ENCODE data around the gene COL17A1.

The COL17A1 gene

GRCh38 chr10:104041891-104042535, 43.7 kb downstream of the COL17A1 start:
- H3K79me1 ChIP-seq (ENCODE audit: low read length) = no peaks in the 10 kb centered on the region
- H4K5ac ChIP-seq (ENCODE audit: low read length) = no peak overlapping the region
- no peak for DNase-seq
- H3K36me3 ChIP-seq (ENCODE audit: control insufficient read depth, insufficient read depth, low read length) = no peaks in the 10 kb centered on the region
- no peak overlapping the region for H4K8ac ChIP-seq (ENCODE audit: low read depth, low read length)
- H3K23ac ChIP-seq (ENCODE audit: low read length) = no peak overlapping the region
- H3K79me2 ChIP-seq (ENCODE audit: control insufficient read depth, insufficient read depth, low read length) = no peaks in the 10 kb centered on the region
- no peak overlapping the region for H3K56ac ChIP-seq (ENCODE audit: low read length)
- H3K4me1 ChIP-seq (ENCODE audit: control insufficient read depth, low read depth, low read length) = peaks cover 2% of the 10 kb centered on the region
- no peak overlapping the region for H2AK5ac ChIP-seq (ENCODE audit: low read length)
- no peak overlapping the region for H3K4me2 ChIP-seq (ENCODE audit: low read length)
- H2BK120ac ChIP-seq (ENCODE audit: low read depth, low read length) = no peak overlapping the region
- H3K4ac ChIP-seq (ENCODE audit: low read depth, low read length) = no peak overlapping the region
- no peak overlapping the region for H3K4me3 ChIP-seq (ENCODE audit: low read length)
- H3K18ac ChIP-seq (ENCODE audit: low read length) = no peak overlapping the region
- no peak overlapping the region for H2BK15ac ChIP-seq (replicated peaks; ENCODE audit: low read depth)
- no peak overlapping the region for H2BK5ac ChIP-seq (ENCODE audit: low read length)
- no CpG with 5 or more reads among the region's 14 CpGs for WGBS (ENCODE audit: extremely low coverage, insufficient coverage, low lambda C conversion rate)
- no peaks in the 10 kb centered on the region for H3K27me3 ChIP-seq (ENCODE audit: insufficient read depth, low read length, poor library complexity)
- no peak overlapping the region for H3K9ac ChIP-seq (ENCODE audit: low read length)
- H3K27ac ChIP-seq (ENCODE audit: low read depth, low read length) = no peak overlapping the region

GRCh38 chr10:104040862-104041789, 44.6 kb downstream of the COL17A1 start:
- no peaks in the 10 kb centered on the region for H3K79me1 ChIP-seq (ENCODE audit: low read length)
- H2AK5ac ChIP-seq (ENCODE audit: low read length) = no peak overlapping the region
- WGBS (ENCODE audit: extremely low coverage, insufficient coverage, low lambda C conversion rate) = no CpG with 5 or more reads among the region's 9 CpGs
- H3K4me2 ChIP-seq (ENCODE audit: low read length) = no peak overlapping the region
- H3K56ac ChIP-seq (ENCODE audit: low read length) = no peak overlapping the region
- no peaks in the 10 kb centered on the region for H3K79me2 ChIP-seq (ENCODE audit: control insufficient read depth, insufficient read depth, low read length)
- H3K4ac ChIP-seq (ENCODE audit: low read depth, low read length) = no peak overlapping the region
- H3K4me1 ChIP-seq (ENCODE audit: control insufficient read depth, low read depth, low read length) = peaks cover 2% of the 10 kb centered on the region
- no peak overlapping the region for H2BK5ac ChIP-seq (ENCODE audit: low read length)
- H2BK120ac ChIP-seq (ENCODE audit: low read depth, low read length) = no peak overlapping the region
- no peaks in the 10 kb centered on the region for H3K27me3 ChIP-seq (ENCODE audit: insufficient read depth, low read length, poor library complexity)
- H3K36me3 ChIP-seq (ENCODE audit: control insufficient read depth, insufficient read depth, low read length) = no peaks in the 10 kb centered on the region
- H4K5ac ChIP-seq (ENCODE audit: low read length) = no peak overlapping the region
- no peak for DNase-seq
- no peak overlapping the region for H3K27ac ChIP-seq (ENCODE audit: low read depth, low read length)
- no peak overlapping the region for H3K23ac ChIP-seq (ENCODE audit: low read length)
- no peak overlapping the region for H3K9ac ChIP-seq (ENCODE audit: low read length)
- H4K8ac ChIP-seq (ENCODE audit: low read depth, low read length) = no peak overlapping the region
- no peak overlapping the region for H3K18ac ChIP-seq (ENCODE audit: low read length)
- H2BK15ac ChIP-seq (replicated peaks; ENCODE audit: low read depth) = no peak overlapping the region
- no peak overlapping the region for H3K4me3 ChIP-seq (ENCODE audit: low read length)

- H3K27ac ChIP-seq (ENCODE audit: low read depth, low read length) = no peak overlapping the region
- no peak overlapping the region for H2BK5ac ChIP-seq (ENCODE audit: low read length)
- H3K56ac ChIP-seq (ENCODE audit: low read length) = no peak overlapping the region
- H3K4me2 ChIP-seq (ENCODE audit: low read length) = no peak overlapping the region
- no peak overlapping the region for H4K8ac ChIP-seq (ENCODE audit: low read depth, low read length)
- no peak overlapping the region for H3K23ac ChIP-seq (ENCODE audit: low read length)
- H3K79me1 ChIP-seq (ENCODE audit: low read length) = no peaks in the 10 kb centered on the region
- no peaks in the 10 kb centered on the region for H3K36me3 ChIP-seq (ENCODE audit: control insufficient read depth, insufficient read depth, low read length)
- H3K4me1 ChIP-seq (ENCODE audit: control insufficient read depth, low read depth, low read length) = peaks cover 2% of the 10 kb centered on the region
- H3K9ac ChIP-seq (ENCODE audit: low read length) = no peak overlapping the region
- H3K4me3 ChIP-seq (ENCODE audit: low read length) = no peak overlapping the region
- no peak overlapping the region for H2BK15ac ChIP-seq (replicated peaks; ENCODE audit: low read depth)
- H4K5ac ChIP-seq (ENCODE audit: low read length) = no peak overlapping the region
- no peaks in the 10 kb centered on the region for H3K79me2 ChIP-seq (ENCODE audit: control insufficient read depth, insufficient read depth, low read length)
- WGBS (ENCODE audit: extremely low coverage, insufficient coverage, low lambda C conversion rate) = no CpG with 5 or more reads among the region's 6 CpGs
- H3K4ac ChIP-seq (ENCODE audit: low read depth, low read length) = no peak overlapping the region
- H2BK120ac ChIP-seq (ENCODE audit: low read depth, low read length) = no peak overlapping the region
- H2AK5ac ChIP-seq (ENCODE audit: low read length) = no peak overlapping the region
- H3K18ac ChIP-seq (ENCODE audit: low read length) = no peak overlapping the region
- DNase-seq = no peak
- no peaks in the 10 kb centered on the region for H3K27me3 ChIP-seq (ENCODE audit: insufficient read depth, low read length, poor library complexity)
Measured at GRCh38 chr10:104040382-104040781, 45.3 kb downstream of the COL17A1 start.

- no peak overlapping the region for H3K4ac ChIP-seq (ENCODE audit: low read depth, low read length)
- DNase-seq = no peak
- H3K23ac ChIP-seq (ENCODE audit: low read length) = no peak overlapping the region
- no peak overlapping the region for H3K56ac ChIP-seq (ENCODE audit: low read length)
- no peak overlapping the region for H3K27ac ChIP-seq (ENCODE audit: low read depth, low read length)
- H3K18ac ChIP-seq (ENCODE audit: low read length) = no peak overlapping the region
- no peak overlapping the region for H4K5ac ChIP-seq (ENCODE audit: low read length)
- no peaks in the 10 kb centered on the region for H3K36me3 ChIP-seq (ENCODE audit: control insufficient read depth, insufficient read depth, low read length)
- no peaks in the 10 kb centered on the region for H3K79me1 ChIP-seq (ENCODE audit: low read length)
- no peak overlapping the region for H3K4me2 ChIP-seq (ENCODE audit: low read length)
- no peak overlapping the region for H3K4me3 ChIP-seq (ENCODE audit: low read length)
- no peaks in the 10 kb centered on the region for H3K27me3 ChIP-seq (ENCODE audit: insufficient read depth, low read length, poor library complexity)
- no peak overlapping the region for H4K8ac ChIP-seq (ENCODE audit: low read depth, low read length)
- H2AK5ac ChIP-seq (ENCODE audit: low read length) = no peak overlapping the region
- no peak overlapping the region for H2BK15ac ChIP-seq (replicated peaks; ENCODE audit: low read depth)
- H2BK5ac ChIP-seq (ENCODE audit: low read length) = no peak overlapping the region
- no peak overlapping the region for H3K9ac ChIP-seq (ENCODE audit: low read length)
- no peak overlapping the region for H2BK120ac ChIP-seq (ENCODE audit: low read depth, low read length)
- no peaks in the 10 kb centered on the region for H3K79me2 ChIP-seq (ENCODE audit: control insufficient read depth, insufficient read depth, low read length)
- no CpG with 5 or more reads among the region's 7 CpGs for WGBS (ENCODE audit: extremely low coverage, insufficient coverage, low lambda C conversion rate)
- H3K4me1 ChIP-seq (ENCODE audit: control insufficient read depth, low read depth, low read length) = no peaks in the 10 kb centered on the region
Measured at GRCh38 chr10:104038958-104039752, 46.5 kb downstream of the COL17A1 start.

DNA sequence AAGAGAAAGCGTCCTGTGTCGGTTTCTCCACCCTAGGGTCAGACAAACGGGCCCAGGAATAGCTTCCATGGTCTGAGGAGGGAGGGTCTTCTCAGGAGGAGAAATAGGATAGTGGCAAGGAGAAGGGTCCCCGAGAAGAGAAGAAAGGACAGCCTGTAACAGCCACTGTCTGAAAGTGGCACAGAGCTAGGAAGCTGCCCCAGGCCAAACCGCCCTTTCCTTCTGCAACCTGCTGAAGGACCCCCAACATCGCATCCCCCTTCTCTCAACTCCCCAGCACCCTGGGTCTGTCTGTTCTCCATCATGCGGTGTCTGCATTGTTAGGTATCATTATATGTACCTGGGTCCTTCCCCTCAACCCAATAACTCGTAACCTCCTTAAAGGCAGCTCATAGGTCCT, 47.1 kb downstream of the COL17A1 start:
- Histone ChIP-seq H2BK120ac (ENCODE audit: low read depth, low read length) (no peak overlapping the region), H3K4ac (ENCODE audit: low read depth, low read length) (no peak overlapping the region), H3K9ac (ENCODE audit: low read length) (no peak overlapping the region), H2BK15ac (replicated peaks; ENCODE audit: low read depth) (no peak overlapping the region), H3K4me3 (ENCODE audit: low read length) (no peak overlapping the region), H3K79me1 (ENCODE audit: low read length) (no peaks in the 10 kb centered on the region), H3K79me2 (ENCODE audit: control insufficient read depth, insufficient read depth, low read length) (no peaks in the 10 kb centered on the region), H3K27me3 (ENCODE audit: insufficient read depth, low read length, poor library complexity) (no peaks in the 10 kb centered on the region), H3K27ac (ENCODE audit: low read depth, low read length) (no peak overlapping the region), H3K4me1 (ENCODE audit: control insufficient read depth, low read depth, low read length) (no peaks in the 10 kb centered on the region), H2AK5ac (ENCODE audit: low read length) (no peak overlapping the region), H3K36me3 (ENCODE audit: control insufficient read depth, insufficient read depth, low read length) (no peaks in the 10 kb centered on the region), H4K8ac (ENCODE audit: low read depth, low read length) (no peak overlapping the region), H4K5ac (ENCODE audit: low read length) (no peak overlapping the region), H2BK5ac (ENCODE audit: low read length) (no peak overlapping the region), H3K56ac (ENCODE audit: low read length) (no peak overlapping the region), H3K4me2 (ENCODE audit: low read length) (no peak overlapping the region), H3K23ac (ENCODE audit: low read length) (no peak overlapping the region), H3K18ac (ENCODE audit: low read length) (no peak overlapping the region)
- WGBS (ENCODE audit: extremely low coverage, insufficient coverage, low lambda C conversion rate) = no CpG with 5 or more reads among the region's 8 CpGs
- no peak for DNase-seq

Measured in mesendoderm (in vitro differentiated cells).